Gastrocnemius medialis (tissue), 4 donors: ENCODE data around the gene KRTCAP3. TPM values are rescaled to one million over a fixed set of nuclear protein-coding genes. Genes with fewer than 3 reads are reported as not detected.

ENCODE experiments used
- ATAC-seq, 2 donors: fragments of 150-250 bp; one replicate each; pipeline ENCODE4 v1.9.1; 2016
- DNase-seq, 2 donors: peaks; one replicate each; pipeline ENCODE4 v3.0.0-alpha.2; 2019
- H3K27ac ChIP-seq, 4 donors: fragments of 200-600 bp; sonication (generic); 1 replicate in 1 of 4; 2 replicates in 3 of 4; pipeline ENCODE4 v1.5.1; 2016 to 2018; ENCODE audit warnings: mild to moderate bottlenecking in 2 of 4, moderate library complexity in 1 of 4
- H3K27me3 ChIP-seq, 3 donors: fragments of 200-600 bp; sonication (generic) in 2 of 3; 1 replicate in 1 of 3; 2 replicates in 2 of 3; pipeline versions ENCODE4 v1.5.1 to v1.6.0; 2016 to 2019; ENCODE audit warnings: mild to moderate bottlenecking in 1 of 3, moderate library complexity in 1 of 3
- H3K36me3 ChIP-seq, 2 donors: fragments of 200-600 bp; sonication (generic) in 1 of 2; one replicate each; pipeline ENCODE4 v1.5.1; 2017 to 2018
- H3K4me1 ChIP-seq, 2 donors: fragments of 200-600 bp; sonication (generic) in 1 of 2; one replicate each; pipeline ENCODE4 v1.5.1; 2016 to 2017; ENCODE audit warnings: mild to moderate bottlenecking in 2 of 2
- H3K4me3 ChIP-seq, 4 donors: fragments of 200-600 bp; sonication (generic) in 3 of 4; 1 replicate in 1 of 4; 2 replicates in 3 of 4; pipeline ENCODE4 v1.5.1; 2016 to 2019; ENCODE audit warnings: mild to moderate bottlenecking in 2 of 4
- H3K9me3 ChIP-seq, 3 donors: fragments of 200-600 bp; sonication (generic) in 2 of 3; 1 replicate in 1 of 3; 2 replicates in 2 of 3; pipeline ENCODE4 v1.5.1; 2016 to 2019
- POLR2A ChIP-seq, 2 donors: fragments of 450-650 bp; IDR thresholded peaks; one replicate each; pipeline ENCODE4 v1.6.1; 2017; ENCODE audit warnings: antibody characterized with exemption in 2 of 2, mild to moderate bottlenecking in 2 of 2, moderate library complexity in 2 of 2
- in situ Hi-C, 4 donors: fragments of 200-750 bp; cut with MboI; loops; one replicate each; pipeline versions ENCODE4 v1.15.0 to v1.8.0; 2017; ENCODE audit warnings: low sequenced_read_pairs in 4 of 4
- intact Hi-C: fragments of 100-400 bp; cut with DNase I; formaldehyde crosslinking; loops from one replicate; pipeline ENCODE4 v1.15.1; 2023; ENCODE audit warnings: low total_unique reads
- total RNA-seq, 4 donors: library from RNA; depleted of rRNA; stranded (reverse); fragments of >200 nt; gene quantifications; one replicate each; pipeline versions ENCODE4 v1.1.0 to v1.2.3, GENCODE V29; 2016
- TF ChIP-seq, protein P1 (sequence below), 5 experiments: fragments of 450-650 bp in 3 of 5; fragments of 200-600 bp in 2 of 5; sonication (generic) in 2 of 5; IDR thresholded peaks in 4 of 5; conservative IDR thresholded peaks in 1 of 5; 1 replicate in 4 of 5; 2 replicates in 1 of 5; pipeline ENCODE4 v1.5.1; 2016 to 2019; ENCODE audit warnings: antibody characterized with exemption in 5 of 5, mild to moderate bottlenecking in 3 of 5, moderate library complexity in 3 of 5

KRTCAP3 gene
- total RNA-seq, 4 donors from 2014 or later: 0.93 to 2.1 TPM; not detected in 2

DNA sequence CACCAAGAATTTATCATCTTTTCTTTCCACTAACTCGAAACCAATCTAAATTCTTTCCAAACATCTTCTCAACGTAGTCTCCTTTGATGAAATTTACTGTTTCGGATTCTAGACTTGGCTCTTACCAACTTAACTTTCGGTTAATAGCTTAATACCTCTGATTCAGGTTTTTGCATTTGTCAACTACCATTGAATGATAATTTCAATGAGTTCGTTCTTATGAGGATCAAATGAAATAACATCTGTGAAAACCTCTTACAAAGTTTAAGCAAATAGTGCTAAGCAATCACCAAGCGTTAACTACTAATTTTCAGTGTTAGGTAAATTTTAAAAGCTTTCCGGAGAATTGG is 14.3 kb upstream of the KRTCAP3 start:
- peaks cover 33 to 39% of the 10 kb centered on the region in 2 donors for H3K4me1 ChIP-seq
- H3K36me3 ChIP-seq: no peaks in the 10 kb centered on the region
- TF ChIP-seq, protein P1, sequence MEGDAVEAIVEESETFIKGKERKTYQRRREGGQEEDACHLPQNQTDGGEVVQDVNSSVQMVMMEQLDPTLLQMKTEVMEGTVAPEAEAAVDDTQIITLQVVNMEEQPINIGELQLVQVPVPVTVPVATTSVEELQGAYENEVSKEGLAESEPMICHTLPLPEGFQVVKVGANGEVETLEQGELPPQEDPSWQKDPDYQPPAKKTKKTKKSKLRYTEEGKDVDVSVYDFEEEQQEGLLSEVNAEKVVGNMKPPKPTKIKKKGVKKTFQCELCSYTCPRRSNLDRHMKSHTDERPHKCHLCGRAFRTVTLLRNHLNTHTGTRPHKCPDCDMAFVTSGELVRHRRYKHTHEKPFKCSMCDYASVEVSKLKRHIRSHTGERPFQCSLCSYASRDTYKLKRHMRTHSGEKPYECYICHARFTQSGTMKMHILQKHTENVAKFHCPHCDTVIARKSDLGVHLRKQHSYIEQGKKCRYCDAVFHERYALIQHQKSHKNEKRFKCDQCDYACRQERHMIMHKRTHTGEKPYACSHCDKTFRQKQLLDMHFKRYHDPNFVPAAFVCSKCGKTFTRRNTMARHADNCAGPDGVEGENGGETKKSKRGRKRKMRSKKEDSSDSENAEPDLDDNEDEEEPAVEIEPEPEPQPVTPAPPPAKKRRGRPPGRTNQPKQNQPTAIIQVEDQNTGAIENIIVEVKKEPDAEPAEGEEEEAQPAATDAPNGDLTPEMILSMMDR (IDR thresholded peaks at IDR 0.05 in 4 of 5, conservative IDR thresholded peaks at IDR 0.05 in 1 of 5): no peak
- no peak for TF ChIP-seq POLR2A (IDR thresholded peaks at IDR 0.05)
- intact Hi-C loops: loop anchor here (1.0 to 2.0 kb wide), 2 partner anchors 19 to 47 kb away; partner anchors contain the start of genes PPM1G and ZNF513
- H3K9me3 ChIP-seq: no peaks in the 10 kb centered on the region
- ATAC-seq (no peak), DNase-seq (no peak)
- peak overlapping the region; percentile 93 to 100 (median 100) for H3K27ac ChIP-seq
- H3K27me3 ChIP-seq: no peaks in the 10 kb centered on the region
- H3K4me3 ChIP-seq: peak overlapping the region; percentile 81 to 100 (median 98)
- in situ Hi-C loops: no loop called here

DNA sequence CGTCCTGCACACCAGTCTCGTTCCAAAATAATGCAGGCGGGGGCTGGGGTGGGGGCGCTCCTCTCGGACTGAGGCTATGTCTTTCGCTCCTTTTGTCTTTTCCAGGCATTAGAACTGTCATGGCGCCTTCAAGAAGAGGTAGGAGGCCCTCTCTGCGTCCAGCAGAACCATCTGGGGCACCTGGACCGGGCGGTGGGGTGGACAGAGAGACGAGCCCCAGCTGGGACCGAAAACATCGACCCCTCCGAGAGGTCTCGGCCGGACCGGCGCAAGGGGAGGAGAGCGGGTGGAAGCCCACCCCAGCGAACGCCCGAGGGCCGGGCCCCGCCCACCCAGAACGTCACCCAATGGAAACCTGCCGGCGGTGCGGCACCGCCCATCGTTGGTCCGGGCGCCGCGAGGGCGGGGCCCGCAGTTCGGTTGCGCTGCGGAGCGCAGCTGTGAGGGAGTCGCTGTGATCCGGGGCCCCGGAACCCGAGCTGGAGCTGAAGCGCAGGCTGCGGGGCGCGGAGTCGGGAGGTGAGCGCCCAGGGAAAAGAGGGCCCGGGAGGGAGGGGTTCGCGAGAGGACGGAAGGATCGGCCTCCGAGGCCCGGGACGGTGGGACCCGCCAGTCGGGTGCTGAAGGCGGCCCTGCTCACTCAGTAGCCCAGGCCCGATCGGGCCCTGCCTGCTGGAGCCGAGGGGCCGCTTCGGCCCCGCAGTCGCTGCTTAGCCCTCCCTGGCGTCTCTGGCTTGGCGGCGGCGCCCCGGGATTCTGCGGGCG is 13.8 kb upstream of the KRTCAP3 start, which contains the start of gene NRBP1:
TSS of gene NRBP1 (plus strand) at position 419 of the 765 bp plus-strand sequence. CDS start 4,643 bp downstream, outside the sequence.
- peak within 1 kb of the TSS; percentile 93 to 100 (median 100) for H3K27ac ChIP-seq
- peaks cover 34 to 43% of the 10 kb centered on the region in 2 donors for H3K4me1 ChIP-seq
- H3K27me3 ChIP-seq: no peaks in the 10 kb centered on the region
- H3K36me3 ChIP-seq: peaks cover 0 to 4% of the 10 kb centered on the region in 2 donors
- peak; percentile 87 to 89 for DNase-seq
- in situ Hi-C loops (no loop called here), intact Hi-C loops (loop anchor here (1.0 to 2.0 kb wide), 2 partner anchors 19 to 48 kb away; partner anchors contain the start of genes PPM1G and ZNF513)
- TF ChIP-seq, protein P1 (IDR thresholded peaks at IDR 0.05 in 4 of 5, conservative IDR thresholded peaks at IDR 0.05 in 1 of 5): no peak
- TF ChIP-seq POLR2A (IDR thresholded peaks at IDR 0.05): peak; percentile 94 to 97
- peak; percentile 88 to 89 for ATAC-seq
- peak within 1 kb of the TSS; percentile 81 to 100 (median 98) for H3K4me3 ChIP-seq
- no peaks in the 10 kb centered on the region for H3K9me3 ChIP-seq

DNA sequence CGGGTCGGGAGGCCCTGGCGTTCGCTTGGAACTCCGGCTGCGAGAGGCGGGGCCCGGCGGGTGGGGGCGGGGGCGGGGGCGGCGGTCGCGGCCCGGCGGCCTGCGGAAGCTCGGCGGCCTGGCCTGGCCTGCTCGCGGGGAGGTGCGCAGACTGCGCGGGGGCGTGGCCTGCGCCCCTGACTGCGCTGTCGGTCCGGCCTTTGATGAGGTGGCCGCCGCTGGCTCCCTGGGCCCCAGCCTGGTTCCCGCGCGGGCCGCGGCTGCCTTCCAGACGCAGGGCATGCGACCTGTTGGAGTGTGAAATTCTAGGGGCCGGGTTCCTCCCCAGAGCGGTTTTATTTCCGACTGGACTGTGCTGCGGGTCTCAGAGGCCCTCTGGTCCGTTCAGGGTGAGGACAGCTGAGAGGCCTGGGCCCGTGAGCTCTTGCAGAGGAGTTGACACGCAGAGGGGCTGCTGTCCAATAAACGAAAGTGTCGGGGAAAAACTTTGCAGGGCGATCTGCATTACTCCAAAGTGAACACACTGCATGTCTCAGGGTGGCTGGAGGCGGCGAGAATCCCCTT is 13.1 kb upstream of the KRTCAP3 start:
- DNase-seq (peak; percentile 72 to 82), ATAC-seq (peak; percentile 84 to 85)
- TF ChIP-seq, protein P1 (IDR thresholded peaks at IDR 0.05 in 4 of 5, conservative IDR thresholded peaks at IDR 0.05 in 1 of 5): no peak
- TF ChIP-seq POLR2A (IDR thresholded peaks at IDR 0.05): no peak
- intact Hi-C loops (loop anchor here (1.0 to 2.0 kb wide), 2 partner anchors 20 to 48 kb away; partner anchors contain the start of genes PPM1G and ZNF513), in situ Hi-C loops (no loop called here)
- Histone ChIP-seq H3K36me3 (peaks cover 4 to 11% of the 10 kb centered on the region in 2 donors), H3K27me3 (no peaks in the 10 kb centered on the region), H3K4me3 (peak overlapping the region; percentile 81 to 100 (median 98)), H3K9me3 (no peaks in the 10 kb centered on the region), H3K27ac (peak overlapping the region; percentile 93 to 100 (median 100)), H3K4me1 (peaks cover 34 to 43% of the 10 kb centered on the region in 2 donors)

DNA sequence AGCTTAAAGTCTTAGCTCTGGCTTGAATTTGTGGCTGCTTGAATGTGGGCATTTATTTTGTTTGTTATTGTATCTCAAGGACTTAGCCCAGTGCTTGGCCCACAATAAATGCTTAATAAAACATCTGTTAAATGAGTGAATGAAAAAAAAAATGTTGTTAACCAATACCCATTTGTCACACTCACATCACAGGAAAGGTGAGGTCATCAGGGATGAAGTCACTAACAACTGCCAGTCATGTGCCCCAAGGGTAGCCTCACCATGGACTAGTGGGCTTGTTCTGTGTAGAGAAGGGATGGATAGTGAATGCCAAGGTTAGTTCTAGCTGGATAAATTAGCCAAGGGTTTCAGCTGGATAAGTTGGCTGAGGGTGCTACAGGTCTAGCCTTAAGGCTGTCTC is 10.8 kb upstream of the KRTCAP3 start:
- DNase-seq: no peak
- H3K27ac ChIP-seq: peak overlapping the region; percentile 5 to 100 (median 69)
- H3K36me3 ChIP-seq: peaks cover 4 to 34% of the 10 kb centered on the region in 2 donors
- in situ Hi-C loops: no loop called here
- H3K9me3 ChIP-seq: no peaks in the 10 kb centered on the region
- no peak overlapping the region for H3K4me3 ChIP-seq
- intact Hi-C loops: no loop called here
- TF ChIP-seq, protein P1 (IDR thresholded peaks at IDR 0.05 in 4 of 5, conservative IDR thresholded peaks at IDR 0.05 in 1 of 5): no peak
- no peak for TF ChIP-seq POLR2A (IDR thresholded peaks at IDR 0.05)
- H3K27me3 ChIP-seq: no peaks in the 10 kb centered on the region
- no peak for ATAC-seq
- H3K4me1 ChIP-seq: peaks cover 34 to 43% of the 10 kb centered on the region in 2 donors
